Osteoblast (primary cell): ENCODE data around the gene MBOAT7. TPM values are rescaled to one million over a fixed set of nuclear protein-coding genes. Genes with fewer than 3 reads are reported as not detected.

ENCODE experiments used
- DNase-seq: peaks from one replicate; pipeline ENCODE4 v3.0.0; 2011; ENCODE audit warnings: low spot score, mixed read lengths; ENCODE audit not compliant: insufficient read length; ENCODE audit errors: missing footprints
- H2AFZ ChIP-seq: 2 replicates; pipeline ENCODE4 v1.6.0; 2011; ENCODE audit warnings: mild to moderate bottlenecking, low read length
- H3K27ac ChIP-seq: 2 replicates; pipeline ENCODE4 v1.5.1; 2011; ENCODE audit warnings: mild to moderate bottlenecking, low read depth, low read length, moderate library complexity
- H3K27me3 ChIP-seq: 2 replicates; pipeline ENCODE4 v1.6.0; 2012; ENCODE audit warnings: mild to moderate bottlenecking, control low read depth, inconsistent platforms, low read length, moderate library complexity; ENCODE audit not compliant: insufficient read depth
- H3K36me3 ChIP-seq: 2 replicates; pipeline ENCODE4 v1.5.1; 2011; ENCODE audit warnings: mild to moderate bottlenecking, low read length, control low read depth, moderate library complexity; ENCODE audit not compliant: insufficient read depth
- H3K4me1 ChIP-seq: 2 replicates; pipeline ENCODE4 v1.5.1; 2011; ENCODE audit warnings: mild to moderate bottlenecking, low read length, control low read depth, moderate library complexity; ENCODE audit not compliant: insufficient read depth
- H3K4me2 ChIP-seq: 2 replicates; pipeline ENCODE4 v1.6.0; 2011; ENCODE audit warnings: mild to moderate bottlenecking, low read length; ENCODE audit not compliant: insufficient read depth
- H3K4me3 ChIP-seq: fragments of 200-600 bp; sonication (generic); 3 replicates; pipeline ENCODE4 v1.5.1; 2012; ENCODE audit warnings: mild to moderate bottlenecking, low read length, inconsistent platforms; ENCODE audit not compliant: insufficient read depth
- H3K79me2 ChIP-seq: 2 replicates; pipeline ENCODE4 v1.6.0; 2012; ENCODE audit warnings: mild to moderate bottlenecking, low read length, control low read depth, inconsistent platforms; ENCODE audit not compliant: insufficient read depth
- H3K9me3 ChIP-seq: 2 replicates; pipeline ENCODE4 v1.5.1; 2011; ENCODE audit warnings: low read depth, low read length, control low read depth
- H4K20me1 ChIP-seq: 2 replicates; pipeline ENCODE4 v1.6.0; 2012; ENCODE audit warnings: mild to moderate bottlenecking, low read length, control low read depth; ENCODE audit not compliant: insufficient read depth
- total RNA-seq: library from RNA; depleted of rRNA; stranded (reverse); fragments of >200 nt; gene quantifications from 2 replicates; pipeline ENCODE4 v1.2.3, GENCODE V29; 2012
- TF ChIP-seq, protein P1 (sequence below): IDR thresholded peaks from 2 replicates; pipeline ENCODE4 v1.5.1; 2011; ENCODE audit warnings: mild to moderate bottlenecking, low read depth, low read length, moderate library complexity; ENCODE audit errors: extremely low read depth

MBOAT7 gene
- total RNA-seq, 1 donor: 26.1 TPM

DNA sequence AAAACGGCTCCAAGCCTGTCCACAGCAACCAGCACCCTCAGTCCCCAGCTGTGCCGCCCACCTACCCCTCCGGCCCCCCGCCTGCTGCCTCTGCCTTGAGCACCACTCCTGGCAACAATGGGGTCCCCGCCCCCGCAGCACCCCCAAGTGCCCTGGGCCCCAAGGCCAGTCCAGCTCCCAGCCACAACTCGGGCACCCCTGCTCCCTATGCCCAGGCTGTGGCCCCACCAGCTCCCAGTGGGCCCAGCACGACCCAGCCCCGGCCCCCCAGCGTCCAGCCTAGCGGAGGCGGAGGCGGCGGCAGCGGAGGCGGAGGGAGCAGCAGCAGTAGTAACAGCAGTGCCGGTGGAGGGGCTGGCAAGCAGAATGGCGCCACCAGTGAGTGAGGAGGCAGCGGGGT lies 41.2 kb downstream of the MBOAT7 start:
- no peak for DNase-seq
- Histone ChIP-seq H3K79me2 (peaks cover 4% of the 10 kb centered on the region), H3K4me3 (no peak overlapping the region), H3K36me3 (peaks cover 91% of the 10 kb centered on the region), H3K27ac (no peak overlapping the region), H4K20me1 (peaks cover 27% of the 10 kb centered on the region), H3K9me3 (no peaks in the 10 kb centered on the region), H3K4me1 (peaks cover 2% of the 10 kb centered on the region), H3K4me2 (no peak overlapping the region), H2AFZ (no peak overlapping the region), H3K27me3 (no peaks in the 10 kb centered on the region)
- TF ChIP-seq, protein P1, sequence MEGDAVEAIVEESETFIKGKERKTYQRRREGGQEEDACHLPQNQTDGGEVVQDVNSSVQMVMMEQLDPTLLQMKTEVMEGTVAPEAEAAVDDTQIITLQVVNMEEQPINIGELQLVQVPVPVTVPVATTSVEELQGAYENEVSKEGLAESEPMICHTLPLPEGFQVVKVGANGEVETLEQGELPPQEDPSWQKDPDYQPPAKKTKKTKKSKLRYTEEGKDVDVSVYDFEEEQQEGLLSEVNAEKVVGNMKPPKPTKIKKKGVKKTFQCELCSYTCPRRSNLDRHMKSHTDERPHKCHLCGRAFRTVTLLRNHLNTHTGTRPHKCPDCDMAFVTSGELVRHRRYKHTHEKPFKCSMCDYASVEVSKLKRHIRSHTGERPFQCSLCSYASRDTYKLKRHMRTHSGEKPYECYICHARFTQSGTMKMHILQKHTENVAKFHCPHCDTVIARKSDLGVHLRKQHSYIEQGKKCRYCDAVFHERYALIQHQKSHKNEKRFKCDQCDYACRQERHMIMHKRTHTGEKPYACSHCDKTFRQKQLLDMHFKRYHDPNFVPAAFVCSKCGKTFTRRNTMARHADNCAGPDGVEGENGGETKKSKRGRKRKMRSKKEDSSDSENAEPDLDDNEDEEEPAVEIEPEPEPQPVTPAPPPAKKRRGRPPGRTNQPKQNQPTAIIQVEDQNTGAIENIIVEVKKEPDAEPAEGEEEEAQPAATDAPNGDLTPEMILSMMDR: no peak

- Histone ChIP-seq H3K79me2 (peaks cover 8% of the 10 kb centered on the region), H3K4me1 (no peaks in the 10 kb centered on the region), H3K27me3 (no peaks in the 10 kb centered on the region), H4K20me1 (peaks cover 31% of the 10 kb centered on the region), H3K27ac (no peak overlapping the region), H2AFZ (no peak overlapping the region), H3K4me3 (no peak overlapping the region), H3K9me3 (no peaks in the 10 kb centered on the region), H3K4me2 (no peak overlapping the region), H3K36me3 (peaks cover 94% of the 10 kb centered on the region)
- DNase-seq: no peak
- TF ChIP-seq, protein P1: no peak
Measured at GRCh38 chr19:54147676-54148075, 41.7 kb downstream of the MBOAT7 start.

DNA sequence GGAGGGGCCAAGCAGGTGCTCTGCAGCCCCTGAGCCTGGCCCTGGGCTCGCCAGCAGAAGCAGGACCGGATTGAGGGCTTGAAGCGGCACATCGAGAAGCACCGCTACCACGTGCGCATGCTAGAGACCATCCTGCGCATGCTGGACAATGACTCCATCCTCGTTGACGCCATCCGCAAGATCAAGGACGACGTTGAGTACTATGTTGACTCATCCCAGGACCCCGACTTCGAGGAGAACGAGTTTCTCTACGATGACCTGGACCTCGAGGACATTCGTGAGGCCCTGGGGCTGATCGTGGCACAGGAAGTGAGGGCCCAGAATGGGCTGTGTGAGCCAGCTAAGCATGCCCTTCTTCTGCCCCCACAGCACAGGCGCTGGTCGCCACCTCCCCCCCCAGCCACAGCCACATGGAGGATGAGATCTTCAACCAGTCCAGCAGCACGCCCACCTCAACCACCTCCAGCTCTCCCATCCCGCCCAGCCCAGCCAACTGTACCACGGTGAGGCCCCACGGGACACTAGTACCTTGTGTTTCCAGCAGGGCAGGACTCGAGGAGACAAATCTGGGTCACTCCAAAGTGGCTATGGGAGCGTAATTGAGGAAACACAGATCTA lies 43.7 kb downstream of the MBOAT7 start:
- H3K36me3 ChIP-seq: peaks cover 93% of the 10 kb centered on the region

DNA sequence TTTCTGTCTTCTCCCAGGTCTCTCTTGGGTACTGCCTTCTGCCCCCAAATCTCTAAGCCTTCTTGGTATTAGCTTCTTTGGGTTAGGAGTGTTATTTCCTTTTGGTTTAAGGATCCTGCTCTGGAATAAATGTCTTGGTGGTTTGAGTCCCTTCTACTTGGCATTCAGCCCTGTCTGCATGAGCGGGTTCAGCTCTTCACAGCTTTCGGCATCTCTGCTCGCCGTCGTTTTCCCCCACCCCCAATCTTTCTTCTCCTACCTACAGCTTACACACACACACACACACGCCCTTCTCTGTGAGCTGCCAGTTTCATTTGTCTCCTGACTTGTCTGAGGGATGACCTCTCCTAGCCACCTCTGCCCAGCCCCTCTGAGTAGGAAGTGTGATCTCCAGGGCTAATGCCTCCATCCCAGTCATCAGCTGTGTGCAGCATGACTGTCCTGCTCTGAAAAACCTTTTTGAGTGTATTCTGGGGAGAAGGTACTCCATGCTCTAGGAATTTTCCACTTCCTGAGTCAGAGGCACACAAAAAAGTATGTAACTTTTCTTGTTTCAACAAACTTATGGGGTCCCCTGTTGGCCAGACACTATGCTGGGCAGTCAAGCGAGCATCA lies 47.1 kb downstream of the MBOAT7 start:
- peaks cover 66% of the 10 kb centered on the region for H4K20me1 ChIP-seq
- H3K4me1 ChIP-seq: peaks cover 8% of the 10 kb centered on the region
- peaks cover 77% of the 10 kb centered on the region for H3K36me3 ChIP-seq
- peaks cover 59% of the 10 kb centered on the region for H3K79me2 ChIP-seq
- no peak overlapping the region for H3K4me2 ChIP-seq
- H3K27me3 ChIP-seq: no peaks in the 10 kb centered on the region
- H2AFZ ChIP-seq: no peak overlapping the region
- TF ChIP-seq, protein P1: no peak
- peak; percentile 93 for DNase-seq
- no peak overlapping the region for H3K4me3 ChIP-seq
- no peaks in the 10 kb centered on the region for H3K9me3 ChIP-seq
- no peak overlapping the region for H3K27ac ChIP-seq

More for the DNA sequence above, 43.7 kb downstream of the MBOAT7 start:
- no peak for DNase-seq
- Histone ChIP-seq H3K27ac (no peak overlapping the region), H3K4me1 (no peaks in the 10 kb centered on the region), H4K20me1 (peaks cover 48% of the 10 kb centered on the region), H3K27me3 (no peaks in the 10 kb centered on the region), H3K79me2 (peaks cover 28% of the 10 kb centered on the region), H2AFZ (no peak overlapping the region), H3K4me2 (no peak overlapping the region), H3K9me3 (no peaks in the 10 kb centered on the region), H3K4me3 (no peak overlapping the region)
- TF ChIP-seq, protein P1: no peak
